IMR-90 (cell line): ENCODE data around the gene STAB1. TPM values are rescaled to one million over a fixed set of nuclear protein-coding genes. Genes with fewer than 3 reads are reported as not detected.

Source experiments
- ATAC-seq: fragments of 200-7000 bp; cut with Tn5 transposase; 2 replicates; pipeline ENCODE4 v1.9.1; 2020; ENCODE audit warnings: low read depth, mild to moderate bottlenecking, moderate library complexity
- BruUV-seq: library from RNA; stranded (reverse); fragments of 400-500 nt; replicated peaks from 2 replicates; lab custom pipeline; 2021; lab: Mats Ljungman, UMichigan
- CTCF ChIA-PET: fragments of 300-600 bp; formaldehyde crosslinking; extraction: SDS; loops from one replicate; lab custom pipeline; 2021; ENCODE audit warnings: antibody characterized with exemption; lab: Yijun Ruan, JAX
- POLR2A ChIA-PET: fragments of 300-600 bp; sonication (Branson Sonifier 250); formaldehyde crosslinking; loops from one replicate; lab custom pipeline; 2022; ENCODE audit warnings: antibody characterized with exemption; ENCODE audit not compliant: unreplicated experiment; lab: Charles Lee
- DNase-seq: peaks from one replicate; pipeline ENCODE4 v3.0.0; 2013
- H2AFZ ChIP-seq: replicated peaks from 2 replicates; pipeline ENCODE3; 2013; ENCODE audit warnings: low read length, mild to moderate bottlenecking; ENCODE audit not compliant: poor library complexity
- H2AK5ac ChIP-seq: 2 replicates; pipeline ENCODE4 v1.6.1; 2013; ENCODE audit warnings: low read depth, low read length, inconsistent platforms
- H2AK9ac ChIP-seq: replicated peaks from 2 replicates; pipeline ENCODE3; 2013; ENCODE audit warnings: mild to moderate bottlenecking, low read depth, low read length, moderate library complexity; ENCODE audit not compliant: poor library complexity
- H2BK120ac ChIP-seq: 2 replicates; pipeline ENCODE4 v1.6.1; 2013; ENCODE audit warnings: low read depth, low read length, inconsistent platforms
- H2BK15ac ChIP-seq: 3 replicates; pipeline ENCODE4 v1.6.1; 2013; ENCODE audit warnings: low read depth, low read length, inconsistent platforms
- H2BK20ac ChIP-seq: 2 replicates; pipeline ENCODE4 v1.6.1; 2013; ENCODE audit warnings: low read depth, mild to moderate bottlenecking, inconsistent platforms, low read length, moderate library complexity
- H2BK5ac ChIP-seq: 2 replicates; pipeline ENCODE4 v1.6.1; 2013; ENCODE audit warnings: mild to moderate bottlenecking, low read depth, low read length, inconsistent platforms; ENCODE audit not compliant: poor library complexity, severe bottlenecking
- H3K14ac ChIP-seq: replicated peaks from 2 replicates; pipeline ENCODE4 v1.6.1; 2013; ENCODE audit warnings: low read depth, low read length, inconsistent platforms
- H3K18ac ChIP-seq: 2 replicates; pipeline ENCODE4 v1.6.1; 2013; ENCODE audit warnings: low read depth, low read length, control low read depth
- H3K23ac ChIP-seq: 2 replicates; pipeline ENCODE4 v1.6.1; 2013; ENCODE audit warnings: low read depth, low read length, inconsistent platforms
- H3K27ac ChIP-seq: 2 replicates; pipeline ENCODE4 v1.5.1; 2013; ENCODE audit warnings: mild to moderate bottlenecking, control low read depth, low read length; ENCODE audit not compliant: insufficient read depth
- H3K27me3 ChIP-seq: 2 replicates; pipeline ENCODE4 v1.6.1; 2013; ENCODE audit warnings: low read length; ENCODE audit not compliant: control insufficient read depth, insufficient read depth
- H3K36me3 ChIP-seq: 2 replicates; pipeline ENCODE4 v1.6.1; 2013; ENCODE audit warnings: low read length, mixed read lengths; ENCODE audit not compliant: control insufficient read depth, insufficient read depth
- H3K4ac ChIP-seq: 2 replicates; pipeline ENCODE4 v1.6.1; 2013; ENCODE audit warnings: low read depth, low read length, inconsistent platforms
- H3K4me1 ChIP-seq: 2 replicates; pipeline ENCODE4 v1.6.1; 2013; ENCODE audit warnings: low read length, mixed read lengths; ENCODE audit not compliant: control insufficient read depth, insufficient read depth
- H3K4me2 ChIP-seq: 2 replicates; pipeline ENCODE4 v1.6.1; 2013; ENCODE audit warnings: low read depth, mild to moderate bottlenecking, control low read depth, low read length, moderate library complexity
- H3K4me3 ChIP-seq: 2 replicates; pipeline ENCODE4 v1.5.1; 2013; ENCODE audit warnings: low read depth, mild to moderate bottlenecking, control low read depth, low read length, moderate library complexity; ENCODE audit not compliant: insufficient read depth
- H3K56ac ChIP-seq: 2 replicates; pipeline ENCODE4 v1.6.1; 2013; ENCODE audit warnings: low read length, inconsistent platforms; ENCODE audit not compliant: insufficient read depth; ENCODE audit errors: extremely low read depth
- H3K79me1 ChIP-seq, 2 experiments: 2 replicates each; pipeline ENCODE4 v1.6.1; 2013; ENCODE audit warnings: low read length in 2 of 2, inconsistent platforms in 1 of 2, low read depth in 1 of 2
- H3K9ac ChIP-seq: 2 replicates; pipeline ENCODE4 v1.6.1; 2013; ENCODE audit warnings: low read depth, low read length, control low read depth
- H3K9me1 ChIP-seq: 2 replicates; pipeline ENCODE4 v1.6.1; 2013; ENCODE audit warnings: low read length, inconsistent platforms; ENCODE audit not compliant: insufficient read depth
- H3K9me3 ChIP-seq: 2 replicates; pipeline ENCODE4 v1.6.1; 2013; ENCODE audit warnings: low read length; ENCODE audit not compliant: control insufficient read depth, insufficient read depth
- H4K20me1 ChIP-seq: 2 replicates; pipeline ENCODE4 v1.6.1; 2013; ENCODE audit warnings: low read length, inconsistent platforms; ENCODE audit not compliant: insufficient read depth
- H4K5ac ChIP-seq: 2 replicates; pipeline ENCODE4 v1.6.1; 2013; ENCODE audit warnings: mild to moderate bottlenecking, low read depth, low read length, control low read depth
- H4K8ac ChIP-seq, 2 experiments: 2 replicates each; pipeline ENCODE4 v1.6.1; 2013; ENCODE audit warnings: low read depth in 2 of 2, low read length in 2 of 2, control low read depth in 1 of 2, inconsistent platforms in 1 of 2
- H4K91ac ChIP-seq: 2 replicates; pipeline ENCODE4 v1.6.1; 2013; ENCODE audit warnings: low read depth, low read length, inconsistent platforms; ENCODE audit not compliant: insufficient read depth
- BHLHE40 ChIP-seq: fragments of 150-350 bp; IDR thresholded peaks from 2 replicates; pipeline ENCODE4 v1.6.1; 2016; ENCODE audit warnings: mild to moderate bottlenecking, low read depth, low read length
- CEBPB ChIP-seq: IDR thresholded peaks from 2 replicates; pipeline ENCODE4 v1.6.1; 2012; ENCODE audit warnings: low read depth, low read length, improper control_type of control experiment
- CHD1 ChIP-seq: IDR thresholded peaks from 2 replicates; pipeline ENCODE4 v1.6.1; 2012; ENCODE audit warnings: low read depth, low read length, improper control_type of control experiment
- FOS ChIP-seq: fragments of 150-350 bp; IDR thresholded peaks from 2 replicates; pipeline ENCODE4 v1.6.1; 2016; ENCODE audit warnings: low read depth, low read length
- MAFK ChIP-seq: IDR thresholded peaks from 2 replicates; pipeline ENCODE4 v1.6.1; 2012; ENCODE audit warnings: low read depth, low read length, improper control_type of control experiment
- MAZ ChIP-seq: IDR thresholded peaks from 2 replicates; pipeline ENCODE4 v1.6.1; 2012; ENCODE audit warnings: low read depth, mild to moderate bottlenecking, low read length, improper control_type of control experiment, moderate library complexity, borderline replicate concordance
- NFE2L2 ChIP-seq: fragments of 150-350 bp; IDR thresholded peaks from 2 replicates; pipeline ENCODE4 v1.6.1; 2016; ENCODE audit warnings: low read depth, mild to moderate bottlenecking, low read length
- POLR2A ChIP-seq: IDR thresholded peaks from 2 replicates; pipeline ENCODE4 v1.6.1; 2012; ENCODE audit warnings: mild to moderate bottlenecking, low read depth, low read length
- RAD21 ChIP-seq: IDR thresholded peaks from 2 replicates; pipeline ENCODE4 v1.6.1; 2012; ENCODE audit warnings: low read length, improper control_type of control experiment
- RCOR1 ChIP-seq: IDR thresholded peaks from 2 replicates; pipeline ENCODE4 v1.6.1; 2012; ENCODE audit warnings: mild to moderate bottlenecking, low read length, improper control_type of control experiment; ENCODE audit not compliant: insufficient replicate concordance
- RFX5 ChIP-seq: IDR thresholded peaks from 2 replicates; pipeline ENCODE4 v1.8.0; 2012; ENCODE audit warnings: low read depth, mild to moderate bottlenecking, low read length, moderate library complexity
- SMC3 ChIP-seq: fragments of 150-350 bp; IDR thresholded peaks from 2 replicates; pipeline ENCODE4 v1.6.1; 2016; ENCODE audit warnings: low read depth, mild to moderate bottlenecking, antibody characterized with exemption, low read length, moderate library complexity
- WGBS, 2 experiments: methylation state at CpG; one replicate each; pipeline versions ENCODE4 v1.1.5 to v1.1.7; 2013; ENCODE audit warnings: missing lambda C conversion rate in 2 of 2; ENCODE audit not compliant: insufficient read length in 1 of 2; ENCODE audit errors: extremely low coverage in 2 of 2; 5-methylcytosine and 5-hydroxymethylcytosine counted together
- dilution Hi-C: fragments of 300-500 bp; cut with HindIII; formaldehyde crosslinking; loops from one replicate; pipeline ENCODE4 v1.14.3; 2018; ENCODE audit warnings: low sequenced_read_pairs; ENCODE audit not compliant: unreplicated experiment
- in situ Hi-C: fragments of 300-500 bp; cut with MboI; formaldehyde crosslinking; loops from 3 replicates; pipeline ENCODE4 v1.14.3; 2019; ENCODE audit warnings: low sequenced_read_pairs, inconsistent platforms, mixed read lengths
- intact Hi-C: fragments of 100-400 bp; cut with micrococcal nuclease; formaldehyde crosslinking; loops from 2 replicates; pipeline ENCODE4 v1.10.0; 2022
- polyA plus RNA-seq, 3 experiments: library from polyadenylated mRNA; depleted of rRNA; stranded (reverse); fragments of >200 nt; gene quantifications; 2 replicates each; pipeline ENCODE4 v1.2.3, GENCODE V29; 2012; ENCODE audit warnings: low replicate concordance in 1 of 3
- total RNA-seq: library from RNA; depleted of rRNA; stranded (reverse); fragments of >200 nt; gene quantifications from 2 replicates; pipeline ENCODE4 v1.2.3, GENCODE V29; 2012
- TF ChIP-seq, protein P1 (sequence below): fragments of 150-350 bp; IDR thresholded peaks from 2 replicates; pipeline ENCODE4 v1.6.1; 2016; ENCODE audit warnings: low read depth, mild to moderate bottlenecking, low read length, moderate library complexity, borderline replicate concordance
- TF ChIP-seq, protein P2 (sequence below): conservative IDR thresholded peaks from 2 replicates; pipeline ENCODE4 v1.5.1; 2012; ENCODE audit warnings: mild to moderate bottlenecking, low read depth, low read length, improper control_type of control experiment

Gene STAB1
- total and polyA plus RNA-seq, 2 of the 4 experiments (the other 2 are of a cell fraction): not detected

DNA sequence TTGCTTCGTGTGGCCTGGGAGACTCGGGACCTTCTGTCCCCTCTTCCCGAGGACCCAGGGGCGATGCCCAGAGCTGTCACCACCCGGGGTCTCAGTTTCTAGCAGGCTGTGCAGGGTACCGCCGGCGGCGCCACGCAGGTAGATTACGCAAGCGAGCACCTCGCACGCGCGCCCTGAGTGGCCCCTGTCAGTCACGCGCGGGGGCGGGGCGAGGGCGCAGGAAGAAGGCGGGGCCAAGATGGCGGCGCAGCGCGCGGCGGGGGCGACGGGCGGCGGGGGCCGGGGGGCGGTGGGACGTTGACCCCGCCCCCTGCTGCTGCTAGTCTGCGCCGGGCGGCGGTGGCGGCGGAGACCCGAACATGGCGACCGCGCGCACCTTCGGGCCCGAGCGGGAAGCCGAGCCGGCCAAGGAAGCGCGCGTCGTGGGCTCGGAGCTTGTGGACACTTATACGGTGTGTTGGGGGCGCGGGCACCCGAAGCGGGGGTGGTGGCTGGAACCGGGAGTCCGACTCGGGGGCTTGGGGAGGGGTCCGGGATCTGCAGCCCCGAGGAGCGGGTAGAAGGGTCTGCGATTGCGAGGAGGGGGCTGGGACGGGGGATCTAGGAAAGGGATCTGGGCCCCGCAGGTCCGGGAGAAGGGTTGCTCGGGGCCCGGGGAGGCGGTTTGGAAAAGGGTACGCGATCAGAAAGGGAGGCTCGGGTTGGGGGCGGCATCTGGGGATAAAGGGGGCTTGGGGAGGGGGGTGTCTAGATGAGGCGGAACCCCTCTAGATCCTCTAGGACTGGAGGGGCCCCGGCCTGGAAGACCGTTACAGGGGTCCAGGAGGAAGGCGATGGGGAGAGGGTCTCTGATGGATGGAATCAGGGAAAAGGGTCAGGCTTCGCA is 39.6 kb upstream of the STAB1 start, which contains the start of gene NISCH:
Gene NISCH (plus strand): TSS at position 322 of the 886 bp plus-strand sequence. CDS start 38 bp downstream, at position 360.
- intact Hi-C loops: no loop called here
- TF ChIP-seq POLR2A (peak; percentile 64; the same call in 1 of the 2 replicates), MAZ (peak; percentile 84; the same call in 1 of the 2 replicates), CEBPB (peak; percentile 97), FOS (no peak), SMC3 (no peak), RFX5 (no peak), RAD21 (no peak), RCOR1 (no peak), CHD1 (no peak), BHLHE40 (peak; percentile 90), NFE2L2 (no peak), MAFK (no peak)
- TF ChIP-seq, protein P1, sequence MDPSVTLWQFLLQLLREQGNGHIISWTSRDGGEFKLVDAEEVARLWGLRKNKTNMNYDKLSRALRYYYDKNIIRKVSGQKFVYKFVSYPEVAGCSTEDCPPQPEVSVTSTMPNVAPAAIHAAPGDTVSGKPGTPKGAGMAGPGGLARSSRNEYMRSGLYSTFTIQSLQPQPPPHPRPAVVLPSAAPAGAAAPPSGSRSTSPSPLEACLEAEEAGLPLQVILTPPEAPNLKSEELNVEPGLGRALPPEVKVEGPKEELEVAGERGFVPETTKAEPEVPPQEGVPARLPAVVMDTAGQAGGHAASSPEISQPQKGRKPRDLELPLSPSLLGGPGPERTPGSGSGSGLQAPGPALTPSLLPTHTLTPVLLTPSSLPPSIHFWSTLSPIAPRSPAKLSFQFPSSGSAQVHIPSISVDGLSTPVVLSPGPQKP: no peak
- TF ChIP-seq, protein P2, sequence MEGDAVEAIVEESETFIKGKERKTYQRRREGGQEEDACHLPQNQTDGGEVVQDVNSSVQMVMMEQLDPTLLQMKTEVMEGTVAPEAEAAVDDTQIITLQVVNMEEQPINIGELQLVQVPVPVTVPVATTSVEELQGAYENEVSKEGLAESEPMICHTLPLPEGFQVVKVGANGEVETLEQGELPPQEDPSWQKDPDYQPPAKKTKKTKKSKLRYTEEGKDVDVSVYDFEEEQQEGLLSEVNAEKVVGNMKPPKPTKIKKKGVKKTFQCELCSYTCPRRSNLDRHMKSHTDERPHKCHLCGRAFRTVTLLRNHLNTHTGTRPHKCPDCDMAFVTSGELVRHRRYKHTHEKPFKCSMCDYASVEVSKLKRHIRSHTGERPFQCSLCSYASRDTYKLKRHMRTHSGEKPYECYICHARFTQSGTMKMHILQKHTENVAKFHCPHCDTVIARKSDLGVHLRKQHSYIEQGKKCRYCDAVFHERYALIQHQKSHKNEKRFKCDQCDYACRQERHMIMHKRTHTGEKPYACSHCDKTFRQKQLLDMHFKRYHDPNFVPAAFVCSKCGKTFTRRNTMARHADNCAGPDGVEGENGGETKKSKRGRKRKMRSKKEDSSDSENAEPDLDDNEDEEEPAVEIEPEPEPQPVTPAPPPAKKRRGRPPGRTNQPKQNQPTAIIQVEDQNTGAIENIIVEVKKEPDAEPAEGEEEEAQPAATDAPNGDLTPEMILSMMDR: no peak

More for the DNA sequence above, 39.6 kb upstream of the STAB1 start, which contains the start of gene NISCH:
- Histone ChIP-seq H4K5ac (peak within 1 kb of the TSS; percentile 76), H3K9ac (peak within 1 kb of the TSS; percentile 61), H2AFZ (peak within 1 kb of the TSS; percentile 96), H3K18ac (peak within 1 kb of the TSS; percentile 79), H2BK120ac (peak within 1 kb of the TSS; percentile 92), H2AK5ac (peak within 1 kb of the TSS; percentile 99), H3K9me3 (no peaks in the 10 kb centered on the region), H3K79me1 (peaks cover 32 to 44% of the 10 kb centered on the region in 2 experiments), H4K91ac (peak within 1 kb of the TSS; percentile 93), H3K27ac (peak within 1 kb of the TSS; percentile 92), H2BK20ac (peak within 1 kb of the TSS; percentile 77), H2BK15ac (peak within 1 kb of the TSS; percentile 88; the same call in 2 of the 3 replicates), H3K23ac (peak within 1 kb of the TSS; percentile 96), H3K4me2 (peak within 1 kb of the TSS; percentile 93), H3K56ac (peak within 1 kb of the TSS; percentile 82), H4K20me1 (peaks cover 14% of the 10 kb centered on the region), H2BK5ac (peak within 1 kb of the TSS; percentile 86), H3K27me3 (no peaks in the 10 kb centered on the region), H3K4me3 (peak within 1 kb of the TSS; percentile 99), H3K4me1 (peaks cover 15% of the 10 kb centered on the region), H2AK9ac (peak within 1 kb of the TSS; percentile 94), H3K9me1 (peaks cover 20% of the 10 kb centered on the region), H3K36me3 (peaks cover 23% of the 10 kb centered on the region), H3K14ac (peak within 1 kb of the TSS; percentile 98), H4K8ac (peak within 1 kb of the TSS; percentile 100), H3K4ac (peak within 1 kb of the TSS; percentile 97)
- ATAC-seq: peak; percentile 87
- peak; percentile 65 for DNase-seq
- CTCF ChIA-PET: interaction anchor here (0.6 kb wide), 1 partner anchor 127 kb away, joined by 4 read pairs; no protein-coding TSS in a partner anchor
- in situ Hi-C loops (no loop called here), dilution Hi-C loops (no loop called here)
- POLR2A ChIA-PET: no interaction called here
- 0% methylated on average over 32 of the region's 86 CpGs; no CpG with 5 or more reads in 1 of the 2 experiments for WGBS, 2 experiments
- BruUV-seq: no TSS peak
